ENCODE data around the gene VPS39.

The VPS39 gene

GRCh38 chr15:42152196-42152920 lies 55.7 kb downstream of the VPS39 start:
- Histone ChIP-seq H3F3A (ENCODE audit: insufficient read depth, low read length) (no peaks in the 10 kb centered on the region), H3K9ac (ENCODE audit: low read length) (no peak overlapping the region), H3K9me3 (replicated peaks; ENCODE audit: insufficient read depth, low read length) (no peaks in the 10 kb centered on the region), H4K20me1 (ENCODE audit: insufficient read depth, low read length) (no peaks in the 10 kb centered on the region), H3K4me3 (ENCODE audit: low read length) (no peak overlapping the region), H3K4me2 (ENCODE audit: low read depth, low read length) (no peak overlapping the region), H3K4me1 (ENCODE audit: low read length) (no peaks in the 10 kb centered on the region), H3K36me3 (replicated peaks; ENCODE audit: insufficient read depth, low read length) (no peaks in the 10 kb centered on the region), H3K27ac (ENCODE audit: low read length) (no peak overlapping the region), H2AFZ (ENCODE audit: low read length) (no peak overlapping the region), H3K79me2 (ENCODE audit: low read length) (no peaks in the 10 kb centered on the region), H3K27me3 (replicated peaks; ENCODE audit: insufficient read depth, low read length) (peaks cover 7% of the 10 kb centered on the region; the same call in 1 of the 2 replicates), H3K9me2 (replicated peaks; ENCODE audit: insufficient read depth, low read length) (no peaks in the 10 kb centered on the region)
- TF ChIP-seq EZH2 (optimal IDR thresholded peaks at IDR 0.05; ENCODE audit: low read depth, low read length) (no peak), CTCF (IDR thresholded peaks at IDR 0.05; ENCODE audit: low read length) (no peak), EZH2phosphoT487 (IDR thresholded peaks at IDR 0.05; ENCODE audit: low read length) (no peak)
- DNase-seq: no peak

GRCh38 chr15:42151736-42152135 lies 56.4 kb downstream of the VPS39 start:
- Histone ChIP-seq H3K27ac (ENCODE audit: low read length) (no peak overlapping the region), H3F3A (ENCODE audit: insufficient read depth, low read length) (no peaks in the 10 kb centered on the region), H3K9ac (ENCODE audit: low read length) (no peak overlapping the region), H4K20me1 (ENCODE audit: insufficient read depth, low read length) (no peaks in the 10 kb centered on the region), H3K4me3 (ENCODE audit: low read length) (no peak overlapping the region), H3K4me2 (ENCODE audit: low read depth, low read length) (no peak overlapping the region), H3K27me3 (replicated peaks; ENCODE audit: insufficient read depth, low read length) (peaks cover 7% of the 10 kb centered on the region; the same call in 1 of the 2 replicates), H2AFZ (ENCODE audit: low read length) (no peak overlapping the region), H3K9me3 (replicated peaks; ENCODE audit: insufficient read depth, low read length) (no peaks in the 10 kb centered on the region), H3K36me3 (replicated peaks; ENCODE audit: insufficient read depth, low read length) (no peaks in the 10 kb centered on the region), H3K4me1 (ENCODE audit: low read length) (no peaks in the 10 kb centered on the region), H3K79me2 (ENCODE audit: low read length) (no peaks in the 10 kb centered on the region), H3K9me2 (replicated peaks; ENCODE audit: insufficient read depth, low read length) (no peaks in the 10 kb centered on the region)
- DNase-seq: no peak
- TF ChIP-seq EZH2phosphoT487 (IDR thresholded peaks at IDR 0.05; ENCODE audit: low read length): no peak
- no peak for TF ChIP-seq CTCF (IDR thresholded peaks at IDR 0.05; ENCODE audit: low read length)
- no peak for TF ChIP-seq EZH2 (optimal IDR thresholded peaks at IDR 0.05; ENCODE audit: low read depth, low read length)

- H3K4me1 ChIP-seq (ENCODE audit: low read length): no peaks in the 10 kb centered on the region
- H3K4me2 ChIP-seq (ENCODE audit: low read depth, low read length): no peak overlapping the region
- no peak overlapping the region for H3K9ac ChIP-seq (ENCODE audit: low read length)
- H4K20me1 ChIP-seq (ENCODE audit: insufficient read depth, low read length): no peaks in the 10 kb centered on the region
- H3K79me2 ChIP-seq (ENCODE audit: low read length): no peaks in the 10 kb centered on the region
- H3K9me3 ChIP-seq (replicated peaks; ENCODE audit: insufficient read depth, low read length): no peaks in the 10 kb centered on the region
- no peak overlapping the region for H3K4me3 ChIP-seq (ENCODE audit: low read length)
- H3K27ac ChIP-seq (ENCODE audit: low read length): no peak overlapping the region
- no peak overlapping the region for H2AFZ ChIP-seq (ENCODE audit: low read length)
- peaks cover 8% of the 10 kb centered on the region; the same call in 1 of the 2 replicates for H3K27me3 ChIP-seq (replicated peaks; ENCODE audit: insufficient read depth, low read length)
- H3K9me2 ChIP-seq (replicated peaks; ENCODE audit: insufficient read depth, low read length): no peaks in the 10 kb centered on the region
- DNase-seq: no peak
- no peaks in the 10 kb centered on the region for H3F3A ChIP-seq (ENCODE audit: insufficient read depth, low read length)
- H3K36me3 ChIP-seq (replicated peaks; ENCODE audit: insufficient read depth, low read length): no peaks in the 10 kb centered on the region
- TF ChIP-seq EZH2phosphoT487 (IDR thresholded peaks at IDR 0.05; ENCODE audit: low read length) (no peak), EZH2 (optimal IDR thresholded peaks at IDR 0.05; ENCODE audit: low read depth, low read length) (no peak), CTCF (IDR thresholded peaks at IDR 0.05; ENCODE audit: low read length) (no peak)
Measured at GRCh38 chr15:42151141-42151561, 57.0 kb downstream of the VPS39 start.

All from MM.1S (cell line).